HepG2 (cell line): ENCODE results near the gene ZFP36L2. TPM values are rescaled to one million over a fixed set of nuclear protein-coding genes. Genes with fewer than 3 reads are reported as not detected.

Experiments
- ATF7 ChIP-seq, 2 experiments: fragments of 450-650 bp in 1 of 2; sonication (generic) in 1 of 2; formaldehyde crosslinking in 1 of 2; IDR thresholded peaks; 2 replicates each; pipeline versions ENCODE4 v1.4.0 to v1.6.1; 2016 to 2020; ENCODE audit warnings: antibody characterized with exemption in 1 of 2, mild to moderate bottlenecking in 1 of 2, missing genetic modification reagents in 1 of 2
- BRD4 ChIP-seq: sonication (generic); formaldehyde crosslinking; IDR thresholded peaks from 2 replicates; pipeline ENCODE4 v1.4.0; 2020; ENCODE audit warnings: missing genetic modification reagents
- HOXA9 ChIP-seq: sonication (generic); formaldehyde crosslinking; IDR thresholded peaks from 2 replicates; pipeline ENCODE4 v1.8.1; 2022; ENCODE audit warnings: missing genetic modification reagents, mild to moderate bottlenecking, moderate library complexity, borderline replicate concordance
- KLF13 ChIP-seq: sonication (generic); formaldehyde crosslinking; IDR thresholded peaks from 2 replicates; pipeline ENCODE4 v1.4.0; 2020; ENCODE audit warnings: mild to moderate bottlenecking, missing genetic modification reagents
- MEIS2 ChIP-seq: sonication (generic); formaldehyde crosslinking; IDR thresholded peaks from 2 replicates; pipeline ENCODE4 v1.9.0; 2021; ENCODE audit warnings: mild to moderate bottlenecking, missing genetic modification reagents
- NR2F6 ChIP-seq, 2 experiments: IDR thresholded peaks; 2 replicates each; pipeline ENCODE4 v1.6.1; 2016; ENCODE audit warnings: antibody characterized with exemption in 1 of 2, mild to moderate bottlenecking in 1 of 2
- REST ChIP-seq, 2 experiments: IDR thresholded peaks; 2 replicates each; pipeline ENCODE4 v1.6.1; 2011 to 2012; ENCODE audit warnings: low read length in 2 of 2, borderline replicate concordance in 1 of 2, low read depth in 1 of 2, mild to moderate bottlenecking in 1 of 2, moderate library complexity in 1 of 2
- SSRP1 ChIP-seq: IDR thresholded peaks from 2 replicates; pipeline ENCODE4 v1.6.1; 2016; ENCODE audit warnings: control low read depth
- TAF1 ChIP-seq: sonication (generic); formaldehyde crosslinking; IDR thresholded peaks from 2 replicates; pipeline ENCODE4 v1.4.0; 2020; ENCODE audit warnings: missing genetic modification reagents
- ZBTB3 ChIP-seq: sonication (generic); formaldehyde crosslinking; IDR thresholded peaks from 2 replicates; pipeline ENCODE4 v1.4.0; 2020; ENCODE audit warnings: low read depth, mild to moderate bottlenecking, moderate library complexity, missing genetic modification reagents, borderline replicate concordance
- ZBTB8A ChIP-seq: sonication (generic); formaldehyde crosslinking; IDR thresholded peaks from 2 replicates; pipeline ENCODE4 v1.4.0; 2020; ENCODE audit warnings: mild to moderate bottlenecking, low read depth, missing genetic modification reagents, borderline replicate concordance
- ZFP36 ChIP-seq: fragments of 150-350 bp; IDR thresholded peaks from 2 replicates; pipeline ENCODE4 v1.6.1; 2018; ENCODE audit warnings: borderline replicate concordance, low read length, low read depth; ENCODE audit not compliant: partially characterized antibody
- ZMYM3 ChIP-seq: sonication (generic); formaldehyde crosslinking; IDR thresholded peaks from 2 replicates; pipeline ENCODE4 v1.5.1; 2020; ENCODE audit warnings: mild to moderate bottlenecking, missing genetic modification reagents
- ZNF281 ChIP-seq: sonication (generic); formaldehyde crosslinking; IDR thresholded peaks from 2 replicates; pipeline ENCODE4 v1.4.0; 2020; ENCODE audit warnings: missing genetic modification reagents, borderline replicate concordance
- ZNF501 ChIP-seq: sonication (generic); formaldehyde crosslinking; IDR thresholded peaks from 2 replicates; pipeline ENCODE4 v1.5.1; 2020; ENCODE audit warnings: mild to moderate bottlenecking, moderate library complexity, missing genetic modification reagents
- ZNF564 ChIP-seq: sonication (generic); formaldehyde crosslinking; IDR thresholded peaks from 2 replicates; pipeline ENCODE4 v1.8.1; 2023; ENCODE audit warnings: mild to moderate bottlenecking, missing genetic modification reagents
- ZNF616 ChIP-seq: sonication (generic); formaldehyde crosslinking; IDR thresholded peaks from 2 replicates; pipeline ENCODE4 v1.5.0; 2020; ENCODE audit warnings: low read depth, mild to moderate bottlenecking, missing genetic modification reagents
- ZNF687 ChIP-seq: sonication (generic); formaldehyde crosslinking; IDR thresholded peaks from 2 replicates; pipeline ENCODE4 v1.5.1; 2020; ENCODE audit warnings: mild to moderate bottlenecking, missing genetic modification reagents, moderate library complexity
- ZNF850 ChIP-seq: sonication (generic); formaldehyde crosslinking; conservative IDR thresholded peaks from 2 replicates; pipeline ENCODE4 v1.9.0; 2021; ENCODE audit warnings: mild to moderate bottlenecking, missing genetic modification reagents
- polyA plus RNA-seq, 8 experiments: library from polyadenylated mRNA; depleted of rRNA in 3 of 8; stranded (reverse) in 7 of 8; unstranded in 1 of 8; fragments of >200 nt; fragmentation: Illumina TruSeq in 4 of 8; extraction: Trizol in 4 of 8; gene quantifications; 2 replicates each; pipeline versions ENCODE4 v1.2.1 to v1.2.3, GENCODE V29; 2011 to 2016; ENCODE audit warnings: low read depth in 4 of 8, missing spikeins in 1 of 8, mixed read lengths in 1 of 8; ENCODE audit not compliant: insufficient read depth in 1 of 8
- total RNA-seq, 5 experiments: library from RNA; depleted of rRNA; stranded (reverse); fragments of >200 nt; fragmentation: Illumina TruSeq; extraction: Trizol; gene quantifications; 2 replicates each; pipeline ENCODE4 v1.2.3, GENCODE V29; 2016; ENCODE audit warnings: low read depth in 1 of 5

ZFP36L2 gene
- total and polyA plus RNA-seq, 2 of the 13 experiments (the other 11 are each of a cell fraction or from before 2014, with no cell fraction given): 11.2 to 21.8 TPM

- TF ChIP-seq REST (IDR thresholded peaks at IDR 0.05; ENCODE audit: borderline replicate concordance in 1 of 2, low read depth in 1 of 2, low read length in 2 of 2): no peak
- TF ChIP-seq ZNF281 (CRISPR knock-in tag): peak; percentile 41; the same call in 1 of the 2 replicates
- TF ChIP-seq SSRP1 (CRISPR knock-in tag): no peak
- TF ChIP-seq ZBTB3: no peak
- no peak for TF ChIP-seq KLF13 (CRISPR knock-in tag)
- no peak for TF ChIP-seq ZNF850 (CRISPR knock-in tag)
- 0 out of 2 replicates have a peak, but pooled peaks have one; percentile 60 for TF ChIP-seq HOXA9 (CRISPR knock-in tag)
- TF ChIP-seq ZBTB8A (CRISPR knock-in tag): no peak
- TF ChIP-seq ZNF501 (CRISPR knock-in tag): no peak
- no peak for TF ChIP-seq ZNF564 (CRISPR knock-in tag)
- TF ChIP-seq NR2F6 (IDR thresholded peaks at IDR 0.05): no peak
- 0 out of 2 replicates have a peak, but pooled peaks have one; percentile 5 for TF ChIP-seq NR2F6 (CRISPR knock-in tag; IDR thresholded peaks at IDR 0.05)
- no peak for TF ChIP-seq TAF1
- TF ChIP-seq ATF7 (IDR thresholded peaks at IDR 0.05): no peak
- no peak for TF ChIP-seq ATF7 (CRISPR knock-in tag; IDR thresholded peaks at IDR 0.05)
- no peak for TF ChIP-seq MEIS2
- TF ChIP-seq ZNF687 (CRISPR knock-in tag): no peak
- peak; percentile 92 for TF ChIP-seq ZMYM3 (CRISPR knock-in tag)
- TF ChIP-seq ZNF616 (CRISPR knock-in tag): no peak
- TF ChIP-seq BRD4 (CRISPR knock-in tag): 0 out of 2 replicates have a peak, but pooled peaks have one; percentile 46
- TF ChIP-seq ZFP36: peak; percentile 48
Observed at GRCh38 chr2:43191947-43192516, 34.4 kb downstream of the ZFP36L2 start (continued).
